GM13976 (cell line): ENCODE data around the gene CDCA4.

Source experiments
- DNase-seq: peaks from one replicate; pipeline ENCODE4 v3.0.0; 2012; ENCODE audit warnings: low spot score
- CTCF ChIP-seq: IDR thresholded peaks from 2 replicates; pipeline ENCODE4 v1.5.1; 2012; ENCODE audit warnings: borderline replicate concordance, mild to moderate bottlenecking; ENCODE audit not compliant: insufficient read depth; ENCODE audit errors: extremely low read depth, missing control alignments, control extremely low read depth
- in situ Hi-C: fragments of 300-500 bp; cut with MboI; formaldehyde crosslinking; loops from one replicate; pipeline ENCODE4 v1.12.0; 2022; ENCODE audit warnings: low sequenced_read_pairs, mixed read lengths, inconsistent platforms; ENCODE audit not compliant: unreplicated experiment

Gene CDCA4

GRCh38 chr14:104965561-104966231 is 55.2 kb downstream of the CDCA4 start:
- DNase-seq: no peak
- no peak for TF ChIP-seq CTCF
- in situ Hi-C loops: no loop called here

- no peak for TF ChIP-seq CTCF
- no peak for DNase-seq
- in situ Hi-C loops: no loop called here
Observed at GRCh38 chr14:104964546-104964945, 56.3 kb downstream of the CDCA4 start.
